Measurements from ENCODE around the gene SLC26A11.

SLC26A11 gene

DNA sequence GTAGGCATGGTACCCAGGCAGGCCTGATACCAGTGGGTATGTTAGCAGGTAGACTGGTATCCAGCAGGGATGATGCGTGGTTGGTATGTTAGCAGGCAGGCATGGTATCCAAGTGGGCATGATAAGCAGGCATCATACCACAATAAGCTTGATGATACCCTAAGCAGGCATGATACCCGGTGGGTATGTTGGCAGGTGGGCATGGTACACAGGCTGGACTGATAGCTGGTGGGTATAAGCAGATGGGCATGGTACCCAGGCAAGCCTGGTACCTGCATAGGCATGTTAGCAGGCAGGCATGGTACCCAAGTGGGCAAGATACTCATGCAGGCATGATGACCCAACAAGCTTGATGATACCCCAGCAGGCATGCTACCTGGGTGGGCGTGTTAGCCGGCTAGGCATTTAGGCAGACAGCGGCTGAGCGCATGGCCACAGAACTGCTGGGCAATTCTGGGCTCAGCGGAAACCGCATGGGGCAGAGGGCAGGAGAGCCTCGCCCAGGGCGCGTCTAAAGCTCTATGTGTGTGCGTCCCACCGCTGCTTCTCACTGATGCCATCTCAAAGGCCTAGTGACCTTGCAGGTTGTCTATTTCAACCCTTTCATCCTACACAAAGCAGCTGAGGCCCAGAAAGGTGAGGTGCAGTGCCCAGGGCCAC lies 2.4 kb upstream of the SLC26A11 start:
- no peak for DNase-seq (ENCODE audit: low read depth)

DNA sequence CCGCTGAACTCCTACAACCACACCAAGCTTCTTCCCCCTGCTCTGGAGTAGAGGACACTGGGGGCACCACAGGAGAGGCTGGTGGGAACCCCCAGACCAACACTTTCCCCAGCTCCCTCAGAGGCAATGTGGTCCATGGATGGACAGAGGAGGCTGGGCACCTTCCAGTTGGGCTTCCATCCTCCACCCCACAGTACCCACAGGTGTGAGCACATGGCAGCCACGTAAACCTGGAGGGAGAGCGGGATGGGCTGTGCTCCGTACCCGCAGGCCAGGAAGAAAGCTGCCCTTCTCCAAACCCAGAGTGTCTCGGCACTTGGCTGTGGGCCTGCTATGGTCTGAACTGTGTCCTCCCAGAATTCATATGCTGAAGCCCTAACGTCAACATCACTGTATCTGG lies 1.8 kb upstream of the SLC26A11 start:
- DNase-seq (ENCODE audit: low read depth): no peak

- peak; percentile 94 for DNase-seq (ENCODE audit: low read depth)
These were observed 1.0 kb upstream of the SLC26A11 start for GRCh38 chr17:80219013-80219762.

DNA sequence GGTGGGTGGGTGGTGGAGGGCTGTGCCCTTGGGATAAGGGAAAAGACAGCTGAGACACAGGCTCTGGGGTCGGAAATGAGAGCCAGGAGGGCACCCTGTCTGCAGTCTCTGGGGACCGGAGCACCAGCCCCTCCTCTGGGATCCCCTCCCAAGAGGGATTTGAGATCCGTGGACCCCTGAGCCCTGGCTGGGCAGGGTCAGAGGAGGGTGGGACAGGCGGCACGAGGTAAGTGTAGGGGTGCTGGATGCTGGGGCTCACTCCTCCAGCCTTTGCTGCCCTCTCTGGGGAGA lies 519 bp upstream of the SLC26A11 start:
- no peak for DNase-seq (ENCODE audit: low read depth)

- DNase-seq (ENCODE audit: low read depth): no peak
These were observed 549 bp downstream of the SLC26A11 start for GRCh38 chr17:80220736-80221215.

- no peak for DNase-seq (ENCODE audit: low read depth)
These were observed 1.3 kb downstream of the SLC26A11 start for GRCh38 chr17:80221351-80222105.

DNA sequence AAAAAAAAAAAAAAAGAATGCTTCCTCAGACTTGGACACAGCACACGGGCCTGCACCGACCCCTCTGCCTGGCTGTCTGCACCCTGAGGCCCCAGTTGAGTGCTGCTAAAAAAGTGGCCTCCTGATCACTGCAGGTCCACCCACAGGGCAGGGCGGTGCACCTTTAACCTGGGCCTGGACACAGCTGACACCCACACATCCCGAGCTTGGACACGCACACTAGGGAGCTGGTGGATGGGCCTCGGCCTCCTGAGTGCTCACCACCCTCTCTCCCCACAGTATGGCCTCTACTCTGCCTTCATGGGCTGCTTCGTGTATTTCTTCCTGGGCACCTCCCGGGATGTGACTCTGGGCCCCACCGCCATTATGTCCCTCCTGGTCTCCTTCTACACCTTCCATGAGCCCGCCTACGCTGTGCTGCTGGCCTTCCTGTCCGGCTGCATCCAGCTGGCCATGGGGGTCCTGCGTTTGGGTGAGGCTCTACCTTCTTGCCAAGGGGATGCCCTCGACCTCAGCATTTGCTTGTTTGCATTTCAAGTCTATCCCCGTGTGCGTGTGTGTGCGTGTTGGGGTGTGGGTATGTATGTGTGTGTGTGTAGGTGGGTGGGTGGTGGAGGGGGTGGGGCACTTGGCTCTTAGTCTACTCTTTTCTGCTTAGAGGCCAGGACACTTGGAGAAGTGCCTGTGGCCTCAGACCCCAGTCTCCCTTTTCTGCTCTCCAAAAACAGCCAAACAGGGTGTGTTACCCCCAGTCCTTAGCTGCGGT lies 2.3 kb downstream of the SLC26A11 start:
- DNase-seq (ENCODE audit: low read depth): no peak

- no peak for DNase-seq (ENCODE audit: low read depth)
These were observed 3.1 kb downstream of the SLC26A11 start for GRCh38 chr17:80223142-80223815.

DNA sequence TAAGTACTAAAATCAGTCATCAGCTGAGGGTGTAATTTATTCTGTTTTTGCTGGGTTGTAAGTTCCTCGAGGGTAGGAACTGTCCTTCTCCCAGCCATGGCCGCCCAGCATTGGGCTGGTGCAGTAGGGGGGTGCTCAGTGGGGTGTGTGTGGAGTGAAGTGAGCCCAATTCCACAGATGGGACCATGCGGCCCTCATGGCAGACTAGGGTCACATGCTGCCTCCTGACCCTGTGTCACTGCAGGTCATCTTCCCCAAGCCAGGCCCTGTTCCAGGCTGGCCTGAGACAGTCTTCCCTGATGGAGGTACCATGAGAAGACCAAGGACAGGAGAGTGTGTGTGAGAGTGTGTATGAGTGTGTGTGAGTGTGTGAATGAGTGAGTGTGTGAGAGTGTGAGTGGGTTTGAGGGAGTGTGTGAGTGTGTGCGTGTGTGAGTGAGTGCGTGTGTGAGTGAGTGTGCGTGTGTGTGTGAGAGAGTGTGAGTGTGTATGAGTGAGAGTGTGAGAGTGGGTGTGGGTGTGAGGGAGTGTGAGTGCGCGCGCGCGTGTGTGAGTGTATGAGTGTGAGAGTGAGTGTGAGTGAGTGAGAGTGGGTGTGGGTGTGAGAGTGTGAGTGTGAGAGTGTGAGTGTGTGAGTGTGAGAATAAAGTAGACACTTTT lies 3.7 kb downstream of the SLC26A11 start:
- DNase-seq (ENCODE audit: low read depth): no peak

- no peak for DNase-seq (ENCODE audit: low read depth)
These were observed 4.5 kb downstream of the SLC26A11 start for GRCh38 chr17:80224683-80225082.

GRCh38 chr17:80225230-80225629 lies 5.0 kb downstream of the SLC26A11 start:
- no peak for DNase-seq (ENCODE audit: low read depth)

DNA sequence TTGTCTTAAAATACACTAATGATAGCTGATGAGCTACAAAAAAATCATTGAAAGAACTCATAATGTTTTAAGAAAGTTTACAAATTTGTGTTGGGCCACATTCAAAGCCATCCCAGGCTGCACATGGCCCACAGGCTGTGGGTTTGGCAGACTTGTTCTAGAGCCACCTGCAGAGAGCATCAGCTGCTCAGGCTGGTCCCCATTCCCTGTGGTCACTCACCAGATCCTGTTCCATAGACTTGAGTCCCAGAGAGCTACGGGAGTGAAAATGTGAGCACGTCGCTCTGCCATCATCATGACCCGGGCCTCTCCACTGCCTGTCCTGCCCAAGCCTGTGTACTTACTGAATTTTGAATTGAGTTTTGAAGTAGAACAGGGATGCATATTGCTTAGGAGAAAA lies 6.9 kb downstream of the SLC26A11 start:
- DNase-seq (ENCODE audit: low read depth): no peak

- DNase-seq (ENCODE audit: low read depth): no peak
These were observed 7.4 kb downstream of the SLC26A11 start for GRCh38 chr17:80227666-80228065.

- DNase-seq (ENCODE audit: low read depth): no peak
These were observed 8.2 kb downstream of the SLC26A11 start for GRCh38 chr17:80228477-80228876.

GRCh38 chr17:80229011-80229410 lies 8.8 kb downstream of the SLC26A11 start:
- DNase-seq (ENCODE audit: low read depth): no peak

DNA sequence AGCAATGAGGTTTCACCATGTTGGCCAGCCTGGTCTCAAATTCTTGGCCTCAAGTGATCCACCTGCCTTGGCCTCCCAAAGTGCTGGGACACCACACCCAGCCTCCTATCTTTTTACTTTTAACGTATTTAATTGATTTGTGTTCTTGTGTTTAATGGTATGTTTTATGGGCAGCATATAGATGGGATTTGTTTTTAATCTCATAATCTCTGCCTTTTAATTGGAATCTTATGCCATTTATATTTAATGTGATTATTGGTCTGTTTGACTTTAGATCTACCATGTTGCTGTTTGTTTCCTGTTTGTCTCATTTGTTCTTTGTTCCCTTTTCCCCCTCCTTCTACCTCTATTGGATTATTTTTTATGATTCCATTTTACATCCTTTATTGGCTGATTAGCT lies 12.2 kb downstream of the SLC26A11 start:
- no peak for DNase-seq (ENCODE audit: low read depth)

GRCh38 chr17:80233202-80233601 lies 13.0 kb downstream of the SLC26A11 start:
- DNase-seq (ENCODE audit: low read depth): no peak

GRCh38 chr17:80236911-80237310 lies 16.7 kb downstream of the SLC26A11 start:
- no peak for DNase-seq (ENCODE audit: low read depth)

DNA sequence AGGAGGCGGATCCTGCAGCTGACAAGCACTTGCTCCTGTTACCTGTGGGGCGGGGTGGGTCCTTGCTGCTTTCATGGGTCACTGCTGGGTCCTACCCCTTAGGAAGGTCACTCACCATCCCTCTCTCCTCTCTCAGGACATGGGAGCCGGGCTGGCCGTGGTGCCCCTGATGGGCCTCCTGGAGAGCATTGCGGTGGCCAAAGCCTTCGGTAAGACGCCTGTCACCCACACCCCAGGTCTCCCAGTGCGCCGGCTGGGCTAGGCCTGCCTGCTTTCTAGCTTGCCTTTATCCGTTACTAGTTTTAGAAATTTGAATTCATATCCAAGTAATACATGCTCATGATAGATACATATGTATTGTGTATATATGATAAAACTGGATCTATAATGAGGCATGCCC lies 17.2 kb downstream of the SLC26A11 start:
- DNase-seq (ENCODE audit: low read depth): no peak

DNA sequence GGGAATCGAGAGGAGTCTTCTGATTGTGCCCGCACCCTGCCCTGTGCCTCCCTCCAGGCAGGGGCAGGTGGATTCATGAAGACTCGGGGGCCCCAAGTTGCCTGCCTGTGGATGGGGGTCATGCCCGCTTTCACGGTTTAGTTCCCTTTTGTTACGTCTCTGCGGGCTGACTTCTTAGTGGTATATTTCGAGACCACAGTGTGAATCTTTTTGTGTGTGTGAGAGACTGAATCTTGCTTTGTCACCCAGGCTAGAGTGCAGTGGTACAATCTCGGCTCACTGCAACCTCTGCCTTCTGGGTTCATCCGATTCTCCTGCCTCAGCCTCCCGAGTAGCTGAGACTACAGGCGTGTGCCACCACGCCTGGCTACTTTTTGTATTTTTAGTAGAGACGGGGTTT lies 22.3 kb downstream of the SLC26A11 start:
- DNase-seq (ENCODE audit: low read depth): no peak
